Muscle layer of colon (tissue), 2 donors: ENCODE data around the gene PLOD2.

ENCODE experiments used
- H3K27ac ChIP-seq: one replicate; pipeline ENCODE4 v1.7.0; 2013; ENCODE audit warnings: low read depth, mild to moderate bottlenecking, low read length, moderate library complexity
- H3K27me3 ChIP-seq, 2 donors: one replicate each; pipeline ENCODE4 v1.7.0; 2013; ENCODE audit warnings: low read length in 2 of 2, mild to moderate bottlenecking in 2 of 2; ENCODE audit not compliant: insufficient read depth in 2 of 2, control insufficient read depth in 1 of 2
- H3K36me3 ChIP-seq: one replicate; pipeline ENCODE4 v1.7.0; 2013; ENCODE audit warnings: mild to moderate bottlenecking, low read length; ENCODE audit not compliant: insufficient read depth
- H3K4me1 ChIP-seq: one replicate; pipeline ENCODE4 v1.7.0; 2013; ENCODE audit warnings: mild to moderate bottlenecking, low read length; ENCODE audit not compliant: insufficient read depth
- H3K4me3 ChIP-seq, 2 donors: one replicate each; pipeline ENCODE4 v1.7.0; 2013; ENCODE audit warnings: low read length in 2 of 2, low read depth in 1 of 2, mild to moderate bottlenecking in 1 of 2, moderate library complexity in 1 of 2
- H3K9ac ChIP-seq: one replicate; pipeline ENCODE4 v1.7.0; 2013; ENCODE audit warnings: low read length
- H3K9me3 ChIP-seq: one replicate; pipeline ENCODE4 v1.7.0; 2013; ENCODE audit warnings: mild to moderate bottlenecking, low read length
- donor health status: abdominal sarcoma.
- donor health status: Adenocarcinoma of cecum.

Gene PLOD2

GRCh38 chr3:146156666-146157314, 4.2 kb downstream of the PLOD2 start:
- H3K4me1 ChIP-seq: peaks cover 47% of the 10 kb centered on the region
- H3K27ac ChIP-seq: peak overlapping the region; percentile 75
- no peaks in the 10 kb centered on the region for H3K27me3 ChIP-seq
- peak overlapping the region; percentile 40 for H3K9ac ChIP-seq
- H3K9me3 ChIP-seq: no peaks in the 10 kb centered on the region
- peak overlapping the region in 1 of 2 donors; percentile 51 for H3K4me3 ChIP-seq
- H3K36me3 ChIP-seq: no peaks in the 10 kb centered on the region

DNA sequence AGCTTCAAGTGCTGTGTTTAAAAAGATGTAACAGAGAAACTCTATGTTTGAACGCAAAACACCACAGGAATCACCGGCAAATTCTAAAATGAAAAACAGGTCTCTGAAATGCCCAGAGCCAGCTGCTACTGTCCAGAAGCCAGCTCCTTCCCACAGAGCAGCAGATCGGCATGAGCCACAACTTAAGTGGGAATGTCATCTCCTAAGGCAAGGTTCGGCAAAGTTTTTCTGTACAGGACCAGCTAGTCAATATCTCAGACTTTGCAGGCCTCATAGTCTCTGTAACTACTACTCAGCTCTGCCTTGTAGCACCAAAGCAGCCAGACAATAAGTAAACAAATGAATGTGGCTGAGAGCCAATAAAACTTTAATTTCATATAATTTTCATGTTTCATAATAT, 4.9 kb downstream of the PLOD2 start:
- Histone ChIP-seq H3K36me3 (no peaks in the 10 kb centered on the region), H3K27ac (peak overlapping the region; percentile 75), H3K27me3 (no peaks in the 10 kb centered on the region), H3K9me3 (no peaks in the 10 kb centered on the region), H3K4me1 (peaks cover 50% of the 10 kb centered on the region), H3K4me3 (peak overlapping the region in 1 of 2 donors; percentile 47), H3K9ac (peak overlapping the region; percentile 40)

GRCh38 chr3:146154995-146155394, 6.0 kb downstream of the PLOD2 start:
- peaks cover 61% of the 10 kb centered on the region for H3K4me1 ChIP-seq
- H3K9me3 ChIP-seq: no peaks in the 10 kb centered on the region
- H3K27me3 ChIP-seq: no peaks in the 10 kb centered on the region
- H3K36me3 ChIP-seq: no peaks in the 10 kb centered on the region
- H3K4me3 ChIP-seq: no peak overlapping the region
- H3K9ac ChIP-seq: no peak overlapping the region
- peak overlapping the region; percentile 1 for H3K27ac ChIP-seq

DNA sequence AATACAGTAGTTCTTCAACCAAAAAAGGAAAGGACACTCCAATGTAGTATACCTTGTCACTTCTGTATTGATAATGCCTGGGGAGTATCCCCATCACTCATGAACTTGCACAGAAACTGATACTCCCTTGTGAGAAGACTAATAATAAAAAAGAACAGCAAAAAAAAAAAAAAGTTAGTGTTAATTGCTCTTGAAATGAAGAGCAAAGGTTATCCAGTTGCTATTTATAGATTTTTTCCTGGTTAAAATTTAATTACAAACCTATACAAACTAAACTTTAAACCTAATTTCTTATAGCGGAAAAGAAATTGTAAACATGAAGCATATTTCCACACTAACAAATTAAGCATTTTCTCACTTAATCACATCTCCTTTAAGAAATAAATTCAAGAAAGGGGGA, 6.7 kb downstream of the PLOD2 start:
- no peak overlapping the region for H3K4me3 ChIP-seq
- no peaks in the 10 kb centered on the region for H3K27me3 ChIP-seq
- peaks cover 63% of the 10 kb centered on the region for H3K4me1 ChIP-seq
- no peak overlapping the region for H3K9ac ChIP-seq
- H3K9me3 ChIP-seq: no peaks in the 10 kb centered on the region
- peak overlapping the region; percentile 7 for H3K27ac ChIP-seq
- no peaks in the 10 kb centered on the region for H3K36me3 ChIP-seq

- Histone ChIP-seq H3K27me3 (no peaks in the 10 kb centered on the region), H3K4me3 (peak overlapping the region in 1 of 2 donors; percentile 44), H3K9ac (peak overlapping the region; percentile 28), H3K36me3 (no peaks in the 10 kb centered on the region), H3K4me1 (peaks cover 63% of the 10 kb centered on the region), H3K27ac (peak overlapping the region; percentile 76), H3K9me3 (no peaks in the 10 kb centered on the region)
These were observed 7.6 kb downstream of the PLOD2 start for GRCh38 chr3:146153429-146153828.

DNA sequence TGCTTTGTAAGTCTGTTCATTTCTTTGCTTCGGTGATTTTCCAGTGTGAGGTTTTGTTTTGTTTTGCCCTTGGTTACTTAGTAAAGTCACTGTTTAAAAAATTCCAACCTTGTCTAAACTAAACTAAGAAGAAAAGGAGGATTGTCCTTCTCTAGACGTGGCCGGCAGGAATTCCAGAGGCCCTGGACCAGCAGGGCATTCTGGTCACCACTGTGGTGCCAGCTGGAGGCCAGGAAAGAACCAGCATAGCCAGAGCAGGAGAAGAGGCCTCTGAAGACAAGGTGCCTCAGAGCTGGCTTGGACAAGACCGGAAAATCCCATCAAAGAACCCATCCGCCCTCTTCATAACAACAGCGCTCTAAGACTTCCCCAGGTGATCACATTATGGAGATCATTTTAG, 8.2 kb downstream of the PLOD2 start:
- peak overlapping the region; percentile 28 for H3K9ac ChIP-seq
- peaks cover 64% of the 10 kb centered on the region for H3K4me1 ChIP-seq
- H3K36me3 ChIP-seq: no peaks in the 10 kb centered on the region
- no peaks in the 10 kb centered on the region for H3K9me3 ChIP-seq
- no peaks in the 10 kb centered on the region for H3K27me3 ChIP-seq
- H3K4me3 ChIP-seq: peak overlapping the region in 1 of 2 donors; percentile 44
- H3K27ac ChIP-seq: peak overlapping the region; percentile 76

- Histone ChIP-seq H3K27ac (no peak overlapping the region), H3K4me1 (peaks cover 59% of the 10 kb centered on the region), H3K36me3 (no peaks in the 10 kb centered on the region), H3K27me3 (no peaks in the 10 kb centered on the region), H3K4me3 (no peak overlapping the region), H3K9ac (no peak overlapping the region), H3K9me3 (no peaks in the 10 kb centered on the region)
These were observed 12.5 kb downstream of the PLOD2 start for GRCh38 chr3:146148468-146148931.

- Histone ChIP-seq H3K4me1 (peaks cover 61% of the 10 kb centered on the region), H3K9ac (no peak overlapping the region), H3K27ac (no peak overlapping the region), H3K4me3 (no peak overlapping the region), H3K9me3 (no peaks in the 10 kb centered on the region), H3K36me3 (no peaks in the 10 kb centered on the region), H3K27me3 (no peaks in the 10 kb centered on the region)
These were observed 15.3 kb downstream of the PLOD2 start for GRCh38 chr3:146145642-146146041.

DNA sequence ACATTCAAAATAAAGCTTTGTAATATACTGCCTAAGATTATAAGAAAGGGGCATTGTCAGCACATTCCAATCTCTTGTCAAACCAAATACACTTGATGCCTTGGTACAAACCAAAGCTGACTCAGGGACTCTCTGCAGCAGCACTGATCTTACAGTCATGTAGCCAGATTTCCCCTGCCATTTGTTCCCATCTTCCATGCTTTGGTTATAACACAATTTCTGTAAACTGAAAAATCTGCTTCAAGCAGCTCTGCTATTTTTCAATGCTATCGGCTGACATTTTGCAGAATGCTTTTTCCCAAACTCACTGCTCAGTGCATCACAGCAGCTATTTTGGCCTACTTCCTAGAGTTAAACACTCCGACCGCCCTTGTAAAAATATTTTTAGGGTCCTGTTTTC, 18.2 kb downstream of the PLOD2 start:
- Histone ChIP-seq H3K9ac (no peak overlapping the region), H3K27me3 (no peaks in the 10 kb centered on the region), H3K4me1 (peaks cover 75% of the 10 kb centered on the region), H3K4me3 (no peak overlapping the region), H3K27ac (peak overlapping the region; percentile 35), H3K36me3 (no peaks in the 10 kb centered on the region), H3K9me3 (no peaks in the 10 kb centered on the region)

DNA sequence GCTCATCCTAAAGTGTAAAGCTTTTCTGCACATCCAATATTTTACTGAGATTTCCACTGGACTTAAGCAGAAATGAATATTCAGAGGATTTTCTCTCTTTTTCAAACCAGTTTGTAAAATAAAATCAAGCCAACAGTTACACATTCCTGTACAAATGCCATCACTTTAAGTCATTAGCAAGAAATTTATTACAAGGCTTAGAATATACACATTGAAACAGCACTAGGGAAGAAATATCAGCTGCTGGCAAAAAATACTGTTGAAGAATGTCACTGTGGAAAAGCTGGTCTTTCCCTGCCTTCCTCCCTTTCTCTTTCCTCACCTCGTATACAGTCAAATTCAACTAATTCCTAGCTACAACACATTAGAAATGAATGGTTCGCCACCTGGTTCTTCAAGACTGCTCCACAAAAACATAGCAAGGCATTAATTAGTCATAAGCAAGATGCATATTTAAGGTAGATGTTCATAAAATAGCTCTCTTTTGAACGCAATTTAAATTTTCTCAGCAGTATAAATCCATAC, 21.3 kb downstream of the PLOD2 start:
- no peaks in the 10 kb centered on the region for H3K36me3 ChIP-seq
- H3K9me3 ChIP-seq: no peaks in the 10 kb centered on the region
- H3K4me3 ChIP-seq: no peak overlapping the region
- H3K27me3 ChIP-seq: no peaks in the 10 kb centered on the region
- peak overlapping the region; percentile 12 for H3K27ac ChIP-seq
- H3K4me1 ChIP-seq: peaks cover 67% of the 10 kb centered on the region
- H3K9ac ChIP-seq: no peak overlapping the region

DNA sequence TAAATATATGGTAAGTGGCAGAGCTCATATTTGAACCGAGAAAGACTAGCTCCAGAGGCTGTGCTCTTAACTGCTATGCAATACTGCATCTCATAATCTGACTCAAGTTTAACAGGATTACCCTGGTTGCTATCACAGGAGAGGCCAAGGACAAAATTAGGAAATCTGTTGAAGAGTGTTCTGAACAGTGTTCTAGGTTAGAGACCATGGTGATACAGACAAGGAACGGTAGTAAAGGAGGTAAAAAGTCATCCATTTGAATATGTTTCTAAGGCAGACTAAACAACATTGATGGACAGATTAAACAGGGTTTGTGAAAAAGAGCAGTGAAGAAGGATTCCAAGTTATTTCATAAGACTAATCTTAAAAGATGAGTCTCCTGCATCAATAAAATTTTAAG, 22.1 kb downstream of the PLOD2 start:
- H3K9ac ChIP-seq: no peak overlapping the region
- no peak overlapping the region for H3K27ac ChIP-seq
- H3K27me3 ChIP-seq: no peaks in the 10 kb centered on the region
- H3K36me3 ChIP-seq: no peaks in the 10 kb centered on the region
- H3K9me3 ChIP-seq: no peaks in the 10 kb centered on the region
- H3K4me3 ChIP-seq: no peak overlapping the region
- H3K4me1 ChIP-seq: peaks cover 71% of the 10 kb centered on the region

- Histone ChIP-seq H3K4me1 (peaks cover 59% of the 10 kb centered on the region), H3K4me3 (no peak overlapping the region), H3K9me3 (no peaks in the 10 kb centered on the region), H3K27me3 (no peaks in the 10 kb centered on the region), H3K27ac (no peak overlapping the region), H3K36me3 (no peaks in the 10 kb centered on the region), H3K9ac (no peak overlapping the region)
These were observed 24.3 kb downstream of the PLOD2 start for GRCh38 chr3:146136647-146137046.
